ENCODE data around the gene ARHGAP45. TPM values are rescaled to one million over a fixed set of nuclear protein-coding genes. Genes with fewer than 3 reads are reported as not detected.

Gene ARHGAP45
- total and polyA plus RNA-seq, 5 donors, result 5.9 to 10.4 (median 8.5) TPM

DNA sequence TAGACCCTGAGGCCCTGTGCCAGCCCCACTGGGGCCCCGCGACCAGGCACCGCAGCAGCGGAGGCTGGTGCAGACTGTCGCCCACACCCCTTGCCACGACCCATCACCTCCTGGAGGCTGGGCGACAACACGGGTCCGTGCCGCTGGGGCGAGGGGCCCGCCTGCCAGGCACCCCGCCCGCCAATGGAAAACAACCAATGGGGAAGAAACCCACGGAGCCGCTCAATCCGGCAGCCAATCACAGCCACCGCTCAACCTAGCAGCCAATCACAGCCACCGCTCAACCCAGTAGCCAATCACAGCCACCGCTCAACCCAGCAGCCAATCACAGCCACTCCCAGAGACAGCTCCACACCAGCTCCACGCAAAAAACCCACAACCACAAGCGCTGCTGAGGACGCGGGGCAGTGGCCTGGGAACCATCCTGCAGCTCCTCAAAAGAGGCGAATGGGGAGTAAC is 66.5 kb downstream of the ARHGAP45 start:
- ATAC-seq (no peak), DNase-seq (peak in 1 of 3 donors; percentile 69)
- 93% methylated on average over 25 of the region's 25 CpGs for WGBS
- Histone ChIP-seq H3K4me1 (ENCODE audit: control insufficient read depth, insufficient read depth, low read length) (peaks cover 8% of the 10 kb centered on the region), H3K27me3 (ENCODE audit: control insufficient read depth, insufficient read depth) (no peaks in the 10 kb centered on the region), H3K4me3 (ENCODE audit: low read length) (no peak overlapping the region), H3K27ac (ENCODE audit: low read length) (no peak overlapping the region), H3K9me3 (ENCODE audit: control insufficient read depth, low read length) (no peaks in the 10 kb centered on the region)
- intact Hi-C loops (cut with DNase I), result no loop called here

DNA sequence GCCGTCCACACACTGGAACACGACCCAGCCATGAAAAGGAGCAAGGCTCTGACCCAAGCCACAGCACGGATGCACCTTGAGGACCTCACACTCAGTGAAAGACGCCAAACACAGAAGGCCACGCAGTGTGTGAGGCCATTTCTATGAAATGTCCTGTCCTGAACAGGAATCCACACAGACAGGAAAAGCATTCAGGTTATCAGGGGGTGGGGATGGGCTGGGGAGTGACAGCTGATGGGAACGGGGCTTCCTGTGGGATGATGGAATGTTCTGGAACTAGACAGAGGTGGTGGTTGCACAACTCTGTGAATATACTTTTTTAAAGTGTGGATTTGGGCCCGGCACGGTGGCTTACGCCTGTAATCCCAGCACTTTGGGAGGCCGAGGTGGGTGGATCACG is 67.5 kb downstream of the ARHGAP45 start:
- intact Hi-C loops (cut with DNase I), result no loop called here
- ATAC-seq, result no peak
- H3K4me3 ChIP-seq (ENCODE audit: low read length), result no peak overlapping the region
- H3K9me3 ChIP-seq (ENCODE audit: control insufficient read depth, low read length), result no peaks in the 10 kb centered on the region
- H3K27ac ChIP-seq (ENCODE audit: low read length), result no peak overlapping the region
- no peaks in the 10 kb centered on the region for H3K27me3 ChIP-seq (ENCODE audit: control insufficient read depth, insufficient read depth)
- 90% methylated on average over 11 of the region's 11 CpGs for WGBS
- DNase-seq, result no peak
- peaks cover 8% of the 10 kb centered on the region for H3K4me1 ChIP-seq (ENCODE audit: control insufficient read depth, insufficient read depth, low read length)

DNA sequence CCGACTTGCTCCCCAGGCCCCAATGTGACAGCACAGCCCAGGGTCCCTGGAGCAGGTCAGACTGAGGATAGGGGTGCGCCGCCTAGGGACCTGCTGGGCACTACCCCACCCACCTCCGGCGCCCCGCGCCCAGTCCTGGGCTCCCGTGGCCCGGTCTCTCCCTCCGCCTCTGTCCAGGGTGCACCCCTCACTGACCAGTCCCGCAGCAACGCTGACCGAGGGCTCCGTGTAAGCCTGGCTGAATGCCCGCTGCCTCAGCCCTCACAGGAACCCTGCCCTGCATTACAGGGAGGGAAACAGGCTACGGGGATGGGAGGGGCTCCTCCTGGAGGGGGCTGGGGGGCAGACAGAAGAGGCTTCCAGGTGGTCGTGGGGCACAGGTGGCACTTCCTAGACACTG is 68.5 kb downstream of the ARHGAP45 start:
- intact Hi-C loops (cut with DNase I), result no loop called here
- peak in 1 of 3 donors; percentile 62 for DNase-seq
- no peak overlapping the region for H3K4me3 ChIP-seq (ENCODE audit: low read length)
- no peak overlapping the region for H3K27ac ChIP-seq (ENCODE audit: low read length)
- peaks cover 8% of the 10 kb centered on the region for H3K4me1 ChIP-seq (ENCODE audit: control insufficient read depth, insufficient read depth, low read length)
- WGBS, result 87% methylated on average over 17 of the region's 17 CpGs
- no peaks in the 10 kb centered on the region for H3K9me3 ChIP-seq (ENCODE audit: control insufficient read depth, low read length)
- H3K27me3 ChIP-seq (ENCODE audit: control insufficient read depth, insufficient read depth), result no peaks in the 10 kb centered on the region
- ATAC-seq, result no peak

DNA sequence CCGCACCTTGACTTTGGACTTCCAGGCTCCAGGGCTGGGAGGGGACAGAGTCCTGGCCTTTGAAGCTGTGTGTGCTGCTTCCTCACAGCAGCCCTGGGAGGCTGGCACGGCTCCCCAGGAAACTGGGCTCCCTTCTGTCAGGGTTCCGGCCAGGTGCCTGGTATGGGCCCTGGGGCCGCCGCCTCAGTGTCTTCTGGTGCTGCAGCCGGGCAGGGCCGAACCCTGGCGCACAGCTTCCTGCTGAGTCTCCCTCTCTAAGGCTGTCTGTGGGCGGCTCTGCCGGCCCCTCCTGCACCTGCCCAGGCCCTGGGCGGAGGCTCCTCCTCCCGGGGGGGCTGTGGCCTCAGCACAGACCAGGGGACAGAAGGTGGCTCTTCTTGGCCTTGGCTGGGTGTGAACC is 69.2 kb downstream of the ARHGAP45 start:
- ATAC-seq (no peak), DNase-seq (no peak)
- intact Hi-C loops (cut with DNase I), result no loop called here
- Histone ChIP-seq H3K27ac (ENCODE audit: low read length) (no peak overlapping the region), H3K4me3 (ENCODE audit: low read length) (no peak overlapping the region), H3K9me3 (ENCODE audit: control insufficient read depth, low read length) (no peaks in the 10 kb centered on the region), H3K27me3 (ENCODE audit: control insufficient read depth, insufficient read depth) (no peaks in the 10 kb centered on the region), H3K4me1 (ENCODE audit: control insufficient read depth, insufficient read depth, low read length) (peaks cover 8% of the 10 kb centered on the region)
- WGBS, result 74% methylated on average over 12 of the region's 12 CpGs

Other genes with a start within 250 kb of the ARHGAP45 start
- gene PLPPR3, start 245.2 kb upstream of the ARHGAP45 start, total RNA-seq, result not detected
- 0.05 TPM for gene PLPPR3, start 245.2 kb upstream of the ARHGAP45 start, polyA plus RNA-seq
- gene AZU1, start 239.3 kb upstream of the ARHGAP45 start, total RNA-seq, result not detected
- gene AZU1, start 239.3 kb upstream of the ARHGAP45 start, polyA plus RNA-seq, result 0.11 TPM
- not detected for gene PRTN3, start 226.2 kb upstream of the ARHGAP45 start, total RNA-seq
- not detected for gene PRTN3, start 226.2 kb upstream of the ARHGAP45 start, polyA plus RNA-seq
- gene ELANE, start 214.9 kb upstream of the ARHGAP45 start, total RNA-seq, result 1 to 10 TPM in 3 of 4 donors, under 1 TPM in 1; 0.85 to 2.6 (median 1.9) TPM
- 3.4 TPM for gene ELANE, start 214.9 kb upstream of the ARHGAP45 start, polyA plus RNA-seq
- 100 to 1,000 TPM; 221 to 590 (median 310) TPM for gene CFD, start 207.5 kb upstream of the ARHGAP45 start, total RNA-seq
- 869 TPM for gene CFD, start 207.5 kb upstream of the ARHGAP45 start, polyA plus RNA-seq
- gene MED16, start 174.0 kb upstream of the ARHGAP45 start, total RNA-seq, result 10 to 100 TPM; 23.9 to 28.4 (median 25.4) TPM
- gene MED16, start 174.0 kb upstream of the ARHGAP45 start, polyA plus RNA-seq, result 21.3 TPM
- gene RNU6-9, start 173.7 kb upstream of the ARHGAP45 start, total RNA-seq, result not detected
- gene RNU6-9, start 173.7 kb upstream of the ARHGAP45 start, polyA plus RNA-seq, result not detected
- 10 to 100 TPM; 18.6 to 31.2 (median 21.2) TPM for gene R3HDM4, start 153.9 kb upstream of the ARHGAP45 start, total RNA-seq
- 25.8 TPM for gene R3HDM4, start 153.9 kb upstream of the ARHGAP45 start, polyA plus RNA-seq
- not detected for gene KISS1R, start 149.8 kb upstream of the ARHGAP45 start, total RNA-seq
- not detected for gene KISS1R, start 149.8 kb upstream of the ARHGAP45 start, polyA plus RNA-seq
- gene ARID3A, start 141.1 kb upstream of the ARHGAP45 start, total RNA-seq, result 1 to 10 TPM; 4.2 to 6.2 (median 5.6) TPM
- 3.3 TPM for gene ARID3A, start 141.1 kb upstream of the ARHGAP45 start, polyA plus RNA-seq
- gene WDR18, start 82.8 kb upstream of the ARHGAP45 start, total RNA-seq, result 10 to 100 TPM; 12.2 to 24.0 (median 15.8) TPM
- gene WDR18, start 82.8 kb upstream of the ARHGAP45 start, polyA plus RNA-seq, result 22.5 TPM
- under 1 TPM in 1 of 4 donors, not detected in 3; 0.06 TPM for gene GRIN3B, start 66.7 kb upstream of the ARHGAP45 start, total RNA-seq
- not detected for gene GRIN3B, start 66.7 kb upstream of the ARHGAP45 start, polyA plus RNA-seq
- 100 to 1,000 TPM; 127 to 161 (median 143) TPM for gene TMEM259, start 46.0 kb upstream of the ARHGAP45 start, total RNA-seq
- 164 TPM for gene TMEM259, start 46.0 kb upstream of the ARHGAP45 start, polyA plus RNA-seq
- not detected for gene RNU6-2, start 45.6 kb upstream of the ARHGAP45 start, total RNA-seq
- not detected for gene RNU6-2, start 45.6 kb upstream of the ARHGAP45 start, polyA plus RNA-seq
- 10 to 100 TPM; 57.4 to 75.9 (median 63.8) TPM for gene CNN2, start 40.6 kb upstream of the ARHGAP45 start, total RNA-seq
- gene CNN2, start 40.6 kb upstream of the ARHGAP45 start, polyA plus RNA-seq, result 52.1 TPM
- gene ABCA7, start 27.1 kb upstream of the ARHGAP45 start, total RNA-seq, result 10 to 100 TPM in 1 of 4 donors, 1 to 10 TPM in 3; 7.3 to 10.4 (median 8.7) TPM
- gene ABCA7, start 27.1 kb upstream of the ARHGAP45 start, polyA plus RNA-seq, result 9.1 TPM
- gene POLR2E, start 28.2 kb downstream of the ARHGAP45 start, total RNA-seq, result 100 to 1,000 TPM; 110 to 145 (median 131) TPM
- 179 TPM for gene POLR2E, start 28.2 kb downstream of the ARHGAP45 start, polyA plus RNA-seq
- gene GPX4, start 36.8 kb downstream of the ARHGAP45 start, total RNA-seq, result 100 to 1,000 TPM; 300 to 374 (median 359) TPM
- gene GPX4, start 36.8 kb downstream of the ARHGAP45 start, polyA plus RNA-seq, result 713 TPM
- gene SBNO2, start 107.1 kb downstream of the ARHGAP45 start, total RNA-seq, result 10 to 100 TPM; 18.0 to 44.5 (median 20.5) TPM
- 13.4 TPM for gene SBNO2, start 107.1 kb downstream of the ARHGAP45 start, polyA plus RNA-seq
- 10 to 100 TPM; 56.9 to 62.0 (median 57.7) TPM for gene STK11, start 138.6 kb downstream of the ARHGAP45 start, total RNA-seq
- 64.5 TPM for gene STK11, start 138.6 kb downstream of the ARHGAP45 start, polyA plus RNA-seq
- 1 to 10 TPM in 3 of 4 donors, under 1 TPM in 1; 0.89 to 2.2 (median 1.5) TPM for gene CBARP, start 170.8 kb downstream of the ARHGAP45 start, total RNA-seq
- 0.97 TPM for gene CBARP, start 170.8 kb downstream of the ARHGAP45 start, polyA plus RNA-seq
- 100 to 1,000 TPM; 490 to 706 (median 622) TPM for gene ATP5F1D, start 174.6 kb downstream of the ARHGAP45 start, total RNA-seq
- gene ATP5F1D, start 174.6 kb downstream of the ARHGAP45 start, polyA plus RNA-seq, result 660 TPM
- gene MIDN, start 181.4 kb downstream of the ARHGAP45 start, total RNA-seq, result 100 to 1,000 TPM in 1 of 4 donors, 10 to 100 TPM in 3; 50.2 to 123 (median 62.4) TPM
- 45.6 TPM for gene MIDN, start 181.4 kb downstream of the ARHGAP45 start, polyA plus RNA-seq
- 100 to 1,000 TPM; 288 to 417 (median 333) TPM for gene CIRBP, start 202.2 kb downstream of the ARHGAP45 start, total RNA-seq
- gene CIRBP, start 202.2 kb downstream of the ARHGAP45 start, polyA plus RNA-seq, result 370 TPM
- 10 to 100 TPM; 15.9 to 18.1 (median 17.0) TPM for gene FAM174C, start 208.4 kb downstream of the ARHGAP45 start, total RNA-seq
- gene FAM174C, start 208.4 kb downstream of the ARHGAP45 start, polyA plus RNA-seq, result 25.3 TPM
- not detected for gene EFNA2, start 218.7 kb downstream of the ARHGAP45 start, total RNA-seq
- not detected for gene EFNA2, start 218.7 kb downstream of the ARHGAP45 start, polyA plus RNA-seq

Data from right cardiac atrium (tissue), 5 donors.